ENCODE measurements around the gene SORCS2.
A peak's percentile ranks its signal among the peaks of the same experiment; 100 is the strongest.

The SORCS2 gene

DNA sequence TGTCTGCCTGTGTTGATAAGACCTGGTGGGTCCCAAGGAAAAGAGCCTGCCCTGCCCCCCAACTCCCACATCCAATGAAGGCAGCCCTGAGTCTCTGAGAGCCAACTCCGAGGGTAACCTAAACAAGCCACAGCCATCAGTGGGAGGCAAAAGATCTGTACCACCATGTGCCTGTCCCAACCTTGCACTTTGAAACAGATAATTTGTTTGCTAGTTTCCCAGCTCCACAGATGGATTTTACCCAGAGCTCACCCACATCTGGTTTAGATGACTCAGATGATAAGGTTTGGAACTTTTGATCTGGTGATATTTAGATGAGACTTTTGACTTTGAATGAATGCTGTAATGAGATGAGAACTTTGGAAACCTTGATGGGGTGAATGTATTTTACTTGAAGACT, 488.4 kb downstream of the SORCS2 start (continued):
- TF ChIP-seq, protein P1, sequence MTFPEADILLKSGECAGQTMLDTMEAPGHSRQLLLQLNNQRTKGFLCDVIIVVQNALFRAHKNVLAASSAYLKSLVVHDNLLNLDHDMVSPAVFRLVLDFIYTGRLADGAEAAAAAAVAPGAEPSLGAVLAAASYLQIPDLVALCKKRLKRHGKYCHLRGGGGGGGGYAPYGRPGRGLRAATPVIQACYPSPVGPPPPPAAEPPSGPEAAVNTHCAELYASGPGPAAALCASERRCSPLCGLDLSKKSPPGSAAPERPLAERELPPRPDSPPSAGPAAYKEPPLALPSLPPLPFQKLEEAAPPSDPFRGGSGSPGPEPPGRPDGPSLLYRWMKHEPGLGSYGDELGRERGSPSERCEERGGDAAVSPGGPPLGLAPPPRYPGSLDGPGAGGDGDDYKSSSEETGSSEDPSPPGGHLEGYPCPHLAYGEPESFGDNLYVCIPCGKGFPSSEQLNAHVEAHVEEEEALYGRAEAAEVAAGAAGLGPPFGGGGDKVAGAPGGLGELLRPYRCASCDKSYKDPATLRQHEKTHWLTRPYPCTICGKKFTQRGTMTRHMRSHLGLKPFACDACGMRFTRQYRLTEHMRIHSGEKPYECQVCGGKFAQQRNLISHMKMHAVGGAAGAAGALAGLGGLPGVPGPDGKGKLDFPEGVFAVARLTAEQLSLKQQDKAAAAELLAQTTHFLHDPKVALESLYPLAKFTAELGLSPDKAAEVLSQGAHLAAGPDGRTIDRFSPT (tag by site-specific recombination; IDR thresholded peaks at IDR 0.05): no peak
- TF ChIP-seq, protein P2, sequence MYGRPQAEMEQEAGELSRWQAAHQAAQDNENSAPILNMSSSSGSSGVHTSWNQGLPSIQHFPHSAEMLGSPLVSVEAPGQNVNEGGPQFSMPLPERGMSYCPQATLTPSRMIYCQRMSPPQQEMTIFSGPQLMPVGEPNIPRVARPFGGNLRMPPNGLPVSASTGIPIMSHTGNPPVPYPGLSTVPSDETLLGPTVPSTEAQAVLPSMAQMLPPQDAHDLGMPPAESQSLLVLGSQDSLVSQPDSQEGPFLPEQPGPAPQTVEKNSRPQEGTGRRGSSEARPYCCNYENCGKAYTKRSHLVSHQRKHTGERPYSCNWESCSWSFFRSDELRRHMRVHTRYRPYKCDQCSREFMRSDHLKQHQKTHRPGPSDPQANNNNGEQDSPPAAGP (tag by site-specific recombination; IDR thresholded peaks at IDR 0.05): no peak
- no peak for TF ChIP-seq ZNF510 (tag by site-specific recombination; IDR thresholded peaks at IDR 0.05; ENCODE audit: insufficient replicate concordance)
- TF ChIP-seq ZNF140 (tag by site-specific recombination; IDR thresholded peaks at IDR 0.05): no peak
- no peak for TF ChIP-seq SP3 (tag by site-specific recombination; IDR thresholded peaks at IDR 0.05)
- no peak for TF ChIP-seq ZNF677 (tag by site-specific recombination; IDR thresholded peaks at IDR 0.05)
- no peak for TF ChIP-seq ZNF184 (tag by site-specific recombination; IDR thresholded peaks at IDR 0.05)
- no peak for TF ChIP-seq FEZF1 (tag by site-specific recombination; IDR thresholded peaks at IDR 0.05)
- no peak for TF ChIP-seq MZF1 (tag by site-specific recombination; IDR thresholded peaks at IDR 0.05; ENCODE audit: borderline replicate concordance)

DNA sequence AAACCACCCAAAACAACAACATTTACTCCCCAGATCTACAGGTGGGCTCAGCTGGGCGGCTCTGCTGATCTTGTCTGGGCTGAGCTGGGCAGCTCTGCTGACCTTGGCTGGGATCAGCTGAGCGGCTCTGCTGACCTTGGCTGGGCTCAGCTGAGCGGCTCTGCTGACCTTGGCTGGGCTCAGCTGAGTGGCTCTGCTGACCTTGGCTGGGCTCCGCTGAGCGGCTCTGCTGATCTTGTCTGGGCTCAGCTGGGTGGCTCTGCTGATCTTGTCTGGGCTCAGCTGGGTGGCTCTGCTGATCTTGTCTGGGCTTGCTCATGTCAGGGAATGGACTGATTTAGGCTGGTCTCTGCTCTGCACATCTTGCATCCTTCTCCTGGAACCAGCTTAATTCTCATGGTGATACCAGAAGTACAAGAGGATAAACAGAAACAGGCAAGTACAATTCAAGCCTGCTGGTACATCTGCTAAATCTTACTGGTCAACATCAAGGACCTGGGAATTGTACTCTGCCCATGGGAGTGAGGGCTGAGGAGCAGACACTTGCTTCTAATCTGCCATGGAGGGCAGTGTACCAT, 490.9 kb downstream of the SORCS2 start:
- Histone ChIP-seq H3K9me3 (ENCODE audit: control insufficient read depth, insufficient read depth, low read depth, low read length) (no peaks in the 10 kb centered on the region), H3K27ac (ENCODE audit: extremely low read depth, low read depth, low read length) (no peak overlapping the region), H3K4me3 (ENCODE audit: low read depth, low read length) (no peak overlapping the region), H3K36me3 (ENCODE audit: control insufficient read depth in 2 of 2, insufficient read depth in 1 of 2, low read length in 2 of 2) (no peaks in the 10 kb centered on the region), H3K4me1 (ENCODE audit: control insufficient read depth, insufficient read depth, low read length) (no peaks in the 10 kb centered on the region)
- TF ChIP-seq TRIM28 (IDR thresholded peaks at IDR 0.05; ENCODE audit: borderline replicate concordance, low read length) (peak; percentile 94; the same call in 1 of the 2 replicates), ZNF610 (tag by site-specific recombination; IDR thresholded peaks at IDR 0.05; ENCODE audit: borderline replicate concordance) (no peak), YY2 (tag by site-specific recombination; IDR thresholded peaks at IDR 0.05) (no peak), ZNF24 (tag by site-specific recombination; IDR thresholded peaks at IDR 0.05) (no peak), ZFP37 (tag by site-specific recombination; IDR thresholded peaks at IDR 0.05) (no peak), FEZF1 (tag by site-specific recombination; IDR thresholded peaks at IDR 0.05) (no peak), SP2 (tag by site-specific recombination; IDR thresholded peaks at IDR 0.05) (no peak), SETDB1 (IDR thresholded peaks at IDR 0.05; ENCODE audit: insufficient read length, low read length) (peak; percentile 76), ZBTB17 (tag by site-specific recombination; IDR thresholded peaks at IDR 0.05) (0 out of 2 replicates have a peak, but pooled peaks have one; percentile 22)
- TF ChIP-seq, protein P3, sequence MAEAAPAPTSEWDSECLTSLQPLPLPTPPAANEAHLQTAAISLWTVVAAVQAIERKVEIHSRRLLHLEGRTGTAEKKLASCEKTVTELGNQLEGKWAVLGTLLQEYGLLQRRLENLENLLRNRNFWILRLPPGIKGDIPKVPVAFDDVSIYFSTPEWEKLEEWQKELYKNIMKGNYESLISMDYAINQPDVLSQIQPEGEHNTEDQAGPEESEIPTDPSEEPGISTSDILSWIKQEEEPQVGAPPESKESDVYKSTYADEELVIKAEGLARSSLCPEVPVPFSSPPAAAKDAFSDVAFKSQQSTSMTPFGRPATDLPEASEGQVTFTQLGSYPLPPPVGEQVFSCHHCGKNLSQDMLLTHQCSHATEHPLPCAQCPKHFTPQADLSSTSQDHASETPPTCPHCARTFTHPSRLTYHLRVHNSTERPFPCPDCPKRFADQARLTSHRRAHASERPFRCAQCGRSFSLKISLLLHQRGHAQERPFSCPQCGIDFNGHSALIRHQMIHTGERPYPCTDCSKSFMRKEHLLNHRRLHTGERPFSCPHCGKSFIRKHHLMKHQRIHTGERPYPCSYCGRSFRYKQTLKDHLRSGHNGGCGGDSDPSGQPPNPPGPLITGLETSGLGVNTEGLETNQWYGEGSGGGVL (tag by site-specific recombination; IDR thresholded peaks at IDR 0.05): no peak
- TF ChIP-seq, protein P4, sequence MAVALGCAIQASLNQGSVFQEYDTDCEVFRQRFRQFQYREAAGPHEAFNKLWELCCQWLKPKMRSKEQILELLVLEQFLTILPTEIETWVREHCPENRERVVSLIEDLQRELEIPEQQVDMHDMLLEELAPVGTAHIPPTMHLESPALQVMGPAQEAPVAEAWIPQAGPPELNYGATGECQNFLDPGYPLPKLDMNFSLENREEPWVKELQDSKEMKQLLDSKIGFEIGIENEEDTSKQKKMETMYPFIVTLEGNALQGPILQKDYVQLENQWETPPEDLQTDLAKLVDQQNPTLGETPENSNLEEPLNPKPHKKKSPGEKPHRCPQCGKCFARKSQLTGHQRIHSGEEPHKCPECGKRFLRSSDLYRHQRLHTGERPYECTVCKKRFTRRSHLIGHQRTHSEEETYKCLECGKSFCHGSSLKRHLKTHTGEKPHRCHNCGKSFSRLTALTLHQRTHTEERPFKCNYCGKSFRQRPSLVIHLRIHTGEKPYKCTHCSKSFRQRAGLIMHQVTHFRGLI (tag by site-specific recombination; IDR thresholded peaks at IDR 0.05): no peak
- TF ChIP-seq, protein P5, sequence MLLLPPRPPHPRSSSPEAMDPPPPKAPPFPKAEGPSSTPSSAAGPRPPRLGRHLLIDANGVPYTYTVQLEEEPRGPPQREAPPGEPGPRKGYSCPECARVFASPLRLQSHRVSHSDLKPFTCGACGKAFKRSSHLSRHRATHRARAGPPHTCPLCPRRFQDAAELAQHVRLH (tag by site-specific recombination; IDR thresholded peaks at IDR 0.05): no peak
- TF ChIP-seq, protein P6, sequence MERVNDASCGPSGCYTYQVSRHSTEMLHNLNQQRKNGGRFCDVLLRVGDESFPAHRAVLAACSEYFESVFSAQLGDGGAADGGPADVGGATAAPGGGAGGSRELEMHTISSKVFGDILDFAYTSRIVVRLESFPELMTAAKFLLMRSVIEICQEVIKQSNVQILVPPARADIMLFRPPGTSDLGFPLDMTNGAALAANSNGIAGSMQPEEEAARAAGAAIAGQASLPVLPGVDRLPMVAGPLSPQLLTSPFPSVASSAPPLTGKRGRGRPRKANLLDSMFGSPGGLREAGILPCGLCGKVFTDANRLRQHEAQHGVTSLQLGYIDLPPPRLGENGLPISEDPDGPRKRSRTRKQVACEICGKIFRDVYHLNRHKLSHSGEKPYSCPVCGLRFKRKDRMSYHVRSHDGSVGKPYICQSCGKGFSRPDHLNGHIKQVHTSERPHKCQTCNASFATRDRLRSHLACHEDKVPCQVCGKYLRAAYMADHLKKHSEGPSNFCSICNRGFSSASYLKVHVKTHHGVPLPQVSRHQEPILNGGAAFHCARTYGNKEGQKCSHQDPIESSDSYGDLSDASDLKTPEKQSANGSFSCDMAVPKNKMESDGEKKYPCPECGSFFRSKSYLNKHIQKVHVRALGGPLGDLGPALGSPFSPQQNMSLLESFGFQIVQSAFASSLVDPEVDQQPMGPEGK (tag by site-specific recombination; IDR thresholded peaks at IDR 0.05): no peak
- TF ChIP-seq, protein P7, sequence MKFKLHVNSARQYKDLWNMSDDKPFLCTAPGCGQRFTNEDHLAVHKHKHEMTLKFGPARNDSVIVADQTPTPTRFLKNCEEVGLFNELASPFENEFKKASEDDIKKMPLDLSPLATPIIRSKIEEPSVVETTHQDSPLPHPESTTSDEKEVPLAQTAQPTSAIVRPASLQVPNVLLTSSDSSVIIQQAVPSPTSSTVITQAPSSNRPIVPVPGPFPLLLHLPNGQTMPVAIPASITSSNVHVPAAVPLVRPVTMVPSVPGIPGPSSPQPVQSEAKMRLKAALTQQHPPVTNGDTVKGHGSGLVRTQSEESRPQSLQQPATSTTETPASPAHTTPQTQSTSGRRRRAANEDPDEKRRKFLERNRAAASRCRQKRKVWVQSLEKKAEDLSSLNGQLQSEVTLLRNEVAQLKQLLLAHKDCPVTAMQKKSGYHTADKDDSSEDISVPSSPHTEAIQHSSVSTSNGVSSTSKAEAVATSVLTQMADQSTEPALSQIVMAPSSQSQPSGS (tag by site-specific recombination; IDR thresholded peaks at IDR 0.05; ENCODE audit: low read depth): no peak
- TF ChIP-seq, protein P8, sequence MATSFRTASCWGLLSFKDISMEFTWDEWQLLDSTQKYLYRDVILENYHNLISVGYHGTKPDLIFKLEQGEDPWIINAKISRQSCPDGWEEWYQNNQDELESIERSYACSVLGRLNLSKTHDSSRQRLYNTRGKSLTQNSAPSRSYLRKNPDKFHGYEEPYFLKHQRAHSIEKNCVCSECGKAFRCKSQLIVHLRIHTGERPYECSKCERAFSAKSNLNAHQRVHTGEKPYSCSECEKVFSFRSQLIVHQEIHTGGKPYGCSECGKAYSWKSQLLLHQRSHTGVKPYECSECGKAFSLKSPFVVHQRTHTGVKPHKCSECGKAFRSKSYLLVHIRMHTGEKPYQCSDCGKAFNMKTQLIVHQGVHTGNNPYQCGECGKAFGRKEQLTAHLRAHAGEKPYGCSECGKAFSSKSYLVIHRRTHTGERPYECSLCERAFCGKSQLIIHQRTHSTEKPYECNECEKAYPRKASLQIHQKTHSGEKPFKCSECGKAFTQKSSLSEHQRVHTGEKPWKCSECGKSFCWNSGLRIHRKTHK (tag by site-specific recombination; IDR thresholded peaks at IDR 0.05): no peak
- POLR2A ChIA-PET: no interaction called here
- CTCF ChIA-PET: no interaction called here

Data from HEK293 (cell line).